GM19452 (cell line): ENCODE data around the gene PPP1R12A.

ENCODE experiments used
- ATAC-seq: cut with Tn5 transposase; IDR thresholded peaks from one replicate; pipeline ENCODE4 v1.9.1; 2021; ENCODE audit not compliant: unreplicated experiment

PPP1R12A gene

DNA sequence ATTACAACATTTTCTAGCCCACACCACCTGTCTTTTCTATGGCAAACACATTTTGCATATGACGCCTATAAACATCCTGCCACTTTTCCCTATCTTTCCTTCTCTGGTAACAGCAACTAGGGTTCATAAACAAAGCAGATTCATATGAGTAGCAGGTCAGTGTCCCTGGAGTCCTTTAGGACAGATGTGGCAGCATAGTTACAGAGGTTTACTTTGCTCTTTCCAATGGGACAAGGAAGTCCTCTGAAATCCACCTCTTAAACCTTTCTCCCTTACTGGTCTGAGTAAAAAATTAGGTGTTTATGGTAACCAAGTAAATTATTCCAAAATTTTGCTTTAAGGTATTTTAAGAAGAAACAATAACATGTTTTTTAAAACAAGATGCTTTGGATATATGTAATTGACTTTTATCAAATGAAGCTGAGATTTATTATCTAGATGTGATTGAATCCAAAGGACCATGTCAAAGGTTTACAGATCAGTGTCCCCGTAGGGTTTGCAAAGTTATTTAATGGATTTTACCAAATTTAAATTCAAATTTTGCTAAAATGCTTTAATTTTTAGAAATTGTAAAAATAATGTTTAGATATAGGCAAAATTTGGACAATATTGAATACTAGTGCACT is 164.9 kb downstream of the PPP1R12A start:
- no peak for ATAC-seq

DNA sequence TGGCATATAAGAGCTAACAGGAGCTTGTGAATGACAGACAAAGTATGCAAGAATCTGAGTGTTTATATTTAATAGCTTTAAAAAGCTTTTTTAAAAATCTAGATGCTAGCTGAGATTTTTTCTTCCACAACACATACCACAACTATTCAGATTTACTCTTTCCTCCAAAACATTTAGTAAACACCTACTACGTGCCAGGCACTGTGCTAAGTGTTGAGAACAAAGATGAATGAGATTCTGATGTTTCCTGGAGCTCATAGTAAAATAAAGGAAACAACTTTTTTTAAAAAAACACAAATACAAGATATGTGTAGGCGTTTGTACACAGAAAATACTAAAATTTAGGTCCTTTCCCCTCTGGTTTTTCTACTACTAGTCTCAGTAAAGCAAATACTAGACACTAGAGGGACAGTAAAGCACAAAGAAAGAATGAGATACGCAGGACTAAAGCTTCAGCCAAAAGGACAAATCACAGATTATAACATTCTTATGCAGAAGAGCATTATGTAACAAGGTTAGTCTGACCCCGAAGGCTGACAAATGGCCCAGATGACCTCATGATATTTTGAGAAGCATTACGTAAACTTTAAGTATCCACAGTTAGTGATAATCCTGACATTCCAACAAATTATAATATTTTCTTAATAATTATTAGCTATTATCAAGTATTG is 165.6 kb downstream of the PPP1R12A start:
- ATAC-seq = no peak

DNA sequence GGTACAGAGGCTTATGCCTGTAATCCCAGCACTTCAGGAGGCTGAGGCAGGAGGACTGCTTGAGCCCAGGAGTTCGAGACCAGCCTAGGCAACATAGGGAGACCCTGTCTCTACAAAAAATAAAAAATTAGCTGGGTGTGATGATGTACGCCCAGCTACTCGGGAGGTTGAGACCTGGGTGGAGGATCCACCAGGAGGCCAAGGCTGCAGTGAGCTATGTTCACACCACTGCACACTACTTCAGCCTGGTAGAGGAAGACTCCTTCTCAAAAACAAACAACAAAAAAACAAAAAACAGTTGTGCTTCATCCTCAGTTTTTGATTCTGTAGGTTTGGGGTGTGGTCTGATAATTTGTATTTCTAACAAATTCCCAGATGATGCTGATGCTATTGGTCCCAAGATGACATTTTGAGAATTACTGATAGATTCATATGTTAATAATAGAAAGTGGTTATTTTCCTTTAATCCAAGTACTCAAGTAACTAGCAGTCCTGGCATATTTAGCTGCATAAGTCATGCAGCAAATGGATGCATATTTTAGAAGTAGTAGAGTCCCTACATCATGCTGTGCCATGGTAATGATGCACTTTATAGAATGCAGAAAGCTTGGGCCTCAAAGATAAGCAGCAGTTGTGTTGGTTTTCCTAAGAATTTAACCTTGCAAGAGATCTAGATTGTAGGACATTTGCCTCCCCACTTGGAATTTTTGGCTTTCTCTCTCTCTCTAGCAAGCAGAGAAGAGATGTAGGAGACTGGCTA is 168.0 kb downstream of the PPP1R12A start:
- no peak for ATAC-seq

DNA sequence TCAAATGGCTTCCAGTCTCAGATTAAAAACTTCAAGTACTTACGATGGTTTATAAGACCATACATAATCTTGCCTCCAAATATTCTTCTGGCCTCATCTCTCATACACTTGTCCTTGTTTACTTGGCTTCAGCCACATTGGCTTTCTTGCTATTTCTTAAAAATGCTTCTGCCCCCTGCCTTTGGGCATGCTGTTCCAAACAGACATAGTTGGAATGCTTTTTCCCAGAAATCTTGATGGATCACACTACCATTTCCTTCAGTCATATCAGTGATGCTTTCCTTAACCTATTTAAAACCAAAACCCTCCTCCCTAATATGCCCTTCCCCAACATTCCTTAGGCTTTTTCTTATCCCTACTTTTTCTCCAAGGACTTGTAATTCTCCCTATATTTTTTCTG is 169.7 kb downstream of the PPP1R12A start:
- no peak for ATAC-seq

DNA sequence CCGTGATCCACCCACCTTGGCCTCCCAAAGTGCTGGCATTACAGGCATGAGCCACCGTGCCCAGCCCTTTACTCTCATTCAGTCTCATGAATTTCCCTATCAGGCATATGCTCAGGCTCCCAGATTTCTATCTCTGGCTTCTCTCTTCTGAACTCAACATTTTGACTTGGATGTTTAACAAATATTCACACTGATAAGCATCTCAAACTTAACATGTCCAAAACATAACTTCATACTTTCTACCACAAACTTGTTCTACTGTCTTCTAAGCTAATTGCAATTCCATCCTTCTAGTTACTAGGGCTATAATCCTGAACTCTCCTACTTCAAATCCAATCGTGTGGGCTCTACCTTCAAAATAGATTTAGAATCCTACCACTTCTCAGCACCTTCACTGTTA is 170.3 kb downstream of the PPP1R12A start:
- ATAC-seq = no peak

DNA sequence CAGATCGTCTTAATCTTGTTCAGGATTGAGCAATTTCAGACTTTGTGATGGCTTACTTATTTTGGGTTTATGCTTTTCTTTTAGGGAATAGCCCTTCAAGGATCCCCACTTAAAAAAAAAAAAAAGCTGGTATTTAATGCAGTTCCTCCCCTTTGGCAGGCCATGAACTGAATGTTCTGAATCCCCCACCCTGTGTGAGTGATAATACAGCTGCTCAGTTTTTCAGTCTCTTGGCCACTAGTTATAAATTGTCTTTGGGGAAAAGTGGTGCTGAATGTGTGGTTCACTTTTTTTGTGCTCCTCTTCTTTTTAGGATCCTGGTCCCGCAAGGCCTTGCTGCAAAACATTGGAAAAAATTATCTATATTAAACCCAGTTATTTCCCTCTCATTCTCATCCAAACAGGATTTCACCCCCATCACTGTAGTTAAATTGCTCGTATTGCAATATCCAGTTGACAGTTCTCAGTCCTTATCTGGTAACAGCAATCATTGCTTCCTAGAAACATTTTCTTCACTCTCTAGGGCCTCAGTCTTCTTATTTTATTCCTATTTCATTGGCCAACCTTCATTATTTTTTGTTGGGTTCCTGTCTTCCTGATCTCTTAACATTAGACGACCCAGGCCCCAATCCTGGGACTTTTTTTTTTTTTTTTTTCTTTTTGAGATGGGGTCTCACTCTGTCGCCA is 171.0 kb downstream of the PPP1R12A start:
- ATAC-seq = no peak

DNA sequence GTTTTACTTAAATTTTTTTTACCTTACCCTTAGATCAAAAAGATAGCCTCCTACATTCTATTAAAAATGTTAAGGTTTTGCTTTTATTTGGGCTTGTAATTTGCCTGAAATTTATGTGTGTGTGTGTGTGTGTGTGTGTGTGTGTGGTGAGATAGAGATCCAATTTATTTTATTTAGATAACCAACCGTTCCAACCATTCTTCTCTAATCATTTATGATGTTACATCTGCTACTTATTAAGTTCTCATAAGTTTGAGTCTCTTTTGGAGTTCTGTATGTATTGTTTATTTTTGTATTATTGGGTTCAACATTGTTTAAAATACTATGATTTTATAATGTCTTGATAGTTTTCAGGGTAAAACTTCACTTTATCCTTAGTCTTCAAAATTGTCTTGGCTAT is 173.6 kb downstream of the PPP1R12A start:
- no peak for ATAC-seq

DNA sequence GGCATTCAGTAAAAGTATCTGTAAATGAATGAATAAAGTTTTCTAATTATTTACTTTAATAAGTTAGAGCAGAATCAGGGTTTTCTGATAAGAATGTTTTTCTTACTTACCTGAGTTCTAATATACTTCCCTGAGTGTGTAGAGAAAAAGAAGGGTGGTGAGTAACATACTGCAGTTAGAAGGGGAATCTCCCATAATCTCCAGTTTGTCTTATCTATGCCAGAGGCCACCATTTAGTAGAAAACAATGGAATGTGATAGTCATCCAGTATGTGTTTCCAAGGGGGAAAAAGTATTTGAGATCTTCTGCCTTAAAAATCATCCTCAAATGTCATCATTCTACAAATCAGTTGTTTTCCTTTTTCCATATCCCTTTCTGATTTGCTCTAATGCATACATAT is 187.6 kb downstream of the PPP1R12A start:
- no peak for ATAC-seq

DNA sequence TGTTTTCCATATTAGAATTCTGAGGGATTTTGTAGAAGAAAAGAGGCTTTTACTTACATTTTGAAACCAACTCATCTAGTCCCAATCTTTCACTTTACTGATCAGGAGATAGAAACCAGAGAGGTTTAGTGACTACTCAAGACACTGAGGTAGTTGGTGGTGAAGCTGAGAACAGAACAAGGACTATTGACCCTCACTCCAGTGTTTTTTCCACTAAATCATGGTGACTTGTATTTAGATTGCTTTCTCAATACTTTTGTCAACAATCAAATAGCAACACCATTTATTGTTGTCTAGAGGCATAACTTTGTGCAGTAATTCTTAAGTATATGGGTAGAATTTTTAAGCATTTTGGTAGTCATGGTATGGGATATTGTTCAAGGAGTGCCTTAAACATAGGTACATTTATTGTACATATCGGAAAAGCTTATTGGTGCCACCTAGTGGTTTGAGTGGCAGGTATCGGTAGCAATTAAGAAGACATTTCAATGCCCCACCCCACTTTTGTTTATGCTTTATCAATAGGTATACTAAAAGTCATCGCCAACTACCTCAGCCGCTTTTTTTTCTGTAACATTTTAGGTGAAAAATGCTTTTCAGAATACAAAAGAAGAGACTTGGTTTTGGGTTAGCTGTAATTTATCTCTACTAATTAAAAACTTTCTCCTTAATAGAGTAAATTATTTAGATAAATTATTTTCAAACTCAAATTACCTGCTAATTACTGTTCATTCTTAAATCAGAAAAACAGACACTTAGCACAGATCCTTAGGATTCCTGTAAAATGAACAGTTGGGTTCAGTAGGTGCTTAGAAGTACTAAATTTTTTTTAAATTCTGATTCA is 196.8 kb downstream of the PPP1R12A start:
- peak; percentile 84 for ATAC-seq

DNA sequence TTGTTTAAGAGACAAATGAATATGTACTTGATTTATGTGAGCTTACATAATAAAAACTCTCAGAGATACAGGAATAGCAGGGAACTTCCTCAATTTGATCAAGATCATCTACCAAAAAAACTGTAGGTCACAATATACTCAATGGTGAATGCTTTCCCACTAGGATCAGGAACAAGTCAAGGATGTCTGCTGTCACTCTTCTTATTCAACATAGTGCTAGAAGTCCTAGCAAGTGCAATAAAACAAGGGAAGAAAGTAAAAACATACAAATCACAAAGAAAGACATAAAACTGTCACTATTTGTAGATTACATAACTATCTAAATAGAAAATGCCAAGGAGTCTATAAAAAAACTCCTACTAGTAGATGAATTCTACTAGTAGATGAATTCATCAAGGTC is 202.3 kb downstream of the PPP1R12A start:
- ATAC-seq = no peak

DNA sequence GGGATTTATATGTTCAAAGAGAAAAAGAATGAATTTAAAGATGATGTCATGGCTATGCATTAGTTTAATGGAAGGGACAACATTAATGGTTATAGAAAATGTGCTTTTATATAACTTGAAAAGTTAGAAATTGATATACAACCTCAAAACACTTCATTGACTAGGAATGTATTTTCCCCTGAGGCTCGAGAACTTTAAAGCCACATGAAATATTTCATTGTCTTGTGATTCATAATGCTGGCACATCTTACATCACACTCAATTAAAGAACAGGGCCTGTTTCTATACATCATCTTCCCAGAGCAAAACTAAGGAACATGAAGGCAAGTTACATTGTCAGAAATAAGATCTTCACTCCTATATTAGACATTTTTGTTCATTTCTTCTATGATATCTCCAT is 208.9 kb downstream of the PPP1R12A start:
- no peak for ATAC-seq
